CD4-positive, CD25-positive, alpha-beta regulatory T cell (primary cell): ENCODE data around the gene ARID1B. TPM values are rescaled to one million over a fixed set of nuclear protein-coding genes. Genes with fewer than 3 reads are reported as not detected.

Experiments
- ATAC-seq, 2 donors: fragments of 150-1000 bp; cut with Tn5 transposase; one replicate each; pipeline ENCODE4 v1.10.0; 2021; ENCODE audit warnings: low read depth in 2 of 2, moderate number of reproducible peaks in 2 of 2, moderate library complexity in 1 of 2
- DNase-seq, 3 donors: peaks; one replicate each; pipeline versions ENCODE4 v3.0.0 to v3.0.0-alpha.2; 2012 to 2022; ENCODE audit warnings: mixed read lengths in 1 of 3
- H3K27ac ChIP-seq: one replicate; pipeline ENCODE4 v1.7.0; 2013; ENCODE audit warnings: mild to moderate bottlenecking, low read length; ENCODE audit not compliant: insufficient read depth, poor library complexity, severe bottlenecking
- H3K27me3 ChIP-seq: one replicate; pipeline ENCODE4 v1.7.0; 2013; ENCODE audit warnings: low read length; ENCODE audit not compliant: control insufficient read depth, insufficient read depth
- H3K36me3 ChIP-seq: one replicate; pipeline ENCODE4 v1.7.0; 2013; ENCODE audit warnings: mild to moderate bottlenecking, low read length, moderate library complexity; ENCODE audit not compliant: control insufficient read depth, insufficient read depth
- H3K4me1 ChIP-seq: 2 replicates; pipeline ENCODE4 v1.7.0; 2013; ENCODE audit warnings: mild to moderate bottlenecking, low read length; ENCODE audit not compliant: insufficient read depth, control insufficient read depth, poor library complexity, severe bottlenecking
- H3K4me3 ChIP-seq: one replicate; pipeline ENCODE4 v1.7.0; 2013; ENCODE audit warnings: low read depth, mild to moderate bottlenecking, low read length, moderate library complexity
- H3K9me3 ChIP-seq, 2 experiments: 1 replicate in 1 of 2; 2 replicates in 1 of 2; pipeline ENCODE4 v1.7.0; 2013; ENCODE audit warnings: low read length in 2 of 2, mild to moderate bottlenecking in 1 of 2, moderate library complexity in 1 of 2; ENCODE audit not compliant: control insufficient read depth in 2 of 2
- H3K27ac Mint-ChIP-seq, 3 donors: one replicate each; pipeline ENCODE4 v1.8.0; 2020 to 2022; ENCODE audit warnings: mild to moderate bottlenecking in 3 of 3, mixed read lengths in 3 of 3, moderate library complexity in 2 of 3
- H3K27me3 Mint-ChIP-seq: one replicate; pipeline ENCODE4 v1.8.0; 2022; ENCODE audit warnings: mild to moderate bottlenecking, mixed read lengths
- H3K36me3 Mint-ChIP-seq: one replicate; pipeline ENCODE4 v1.8.0; 2020; ENCODE audit warnings: mixed read lengths
- H3K4me1 Mint-ChIP-seq, 4 donors: one replicate each; pipeline ENCODE4 v1.8.0; 2020 to 2022; ENCODE audit warnings: mixed read lengths in 4 of 4, mild to moderate bottlenecking in 1 of 4
- H3K4me3 Mint-ChIP-seq, 4 donors: one replicate each; pipeline ENCODE4 v1.8.0; 2020 to 2022; ENCODE audit warnings: mild to moderate bottlenecking in 4 of 4, mixed read lengths in 4 of 4, moderate library complexity in 3 of 4
- H3K9me3 Mint-ChIP-seq, 7 donors: one replicate each; pipeline ENCODE4 v1.8.0; 2020 to 2022; ENCODE audit warnings: mixed read lengths in 7 of 7, mild to moderate bottlenecking in 3 of 7, moderate library complexity in 2 of 7
- polyA plus RNA-seq, 4 donors: library from polyadenylated mRNA; unstranded; fragments of 300-500 nt; fragmentation: Illumina TruSeq; gene quantifications; one replicate each; pipeline ENCODE4 v1.2.3, GENCODE V29; 2021
- total RNA-seq: library from RNA; stranded (reverse); gene quantifications from one replicate; pipeline ENCODE4 v1.2.3, GENCODE V29; 2022

The ARID1B gene
- total and polyA plus RNA-seq, 5 donors from 2014 or later = 9.8 to 186 (median 12.4) TPM

- Histone ChIP-seq H3K27me3 (no peaks in the 10 kb centered on the region), H3K27ac (no peak overlapping the region), H3K9me3 (no peaks in the 10 kb centered on the region), H3K36me3 (no peaks in the 10 kb centered on the region), H3K4me1 (peaks cover 7% of the 10 kb centered on the region), H3K4me3 (no peak overlapping the region)
- Mint-ChIP-seq H3K4me3 (peak overlapping the region in 2 of 4 donors; percentile 20 to 52), H3K27ac (peak overlapping the region in 2 of 3 donors; percentile 3 to 26), H3K9me3 (no peaks in the 10 kb centered on the region), H3K4me1 (peaks cover 35 to 79% (median 47%) of the 10 kb centered on the region in 4 donors), H3K36me3 (peaks cover 17% of the 10 kb centered on the region), H3K27me3 (no peaks in the 10 kb centered on the region)
- DNase-seq (peak in 1 of 3 donors; percentile 19), ATAC-seq (no peak)
These were observed 148.8 kb downstream of the ARID1B start for GRCh38 chr6:156925718-156926607.

GRCh38 chr6:156928126-156928525 is 150.9 kb downstream of the ARID1B start:
- H3K4me1 ChIP-seq = peaks cover 18% of the 10 kb centered on the region
- peak overlapping the region in 2 of 3 donors; percentile 25 to 81 for H3K27ac Mint-ChIP-seq
- H3K27ac ChIP-seq = no peak overlapping the region
- H3K27me3 Mint-ChIP-seq = no peaks in the 10 kb centered on the region
- ATAC-seq = no peak
- H3K9me3 ChIP-seq = no peaks in the 10 kb centered on the region
- peaks cover 17% of the 10 kb centered on the region for H3K36me3 Mint-ChIP-seq
- no peaks in the 10 kb centered on the region for H3K27me3 ChIP-seq
- no peaks in the 10 kb centered on the region for H3K36me3 ChIP-seq
- no peak overlapping the region for H3K4me3 ChIP-seq
- no peaks in the 10 kb centered on the region for H3K9me3 Mint-ChIP-seq
- H3K4me1 Mint-ChIP-seq = peaks cover 39 to 84% (median 45%) of the 10 kb centered on the region in 4 donors
- DNase-seq = no peak
- H3K4me3 Mint-ChIP-seq = no peak overlapping the region

GRCh38 chr6:156928972-156929371 is 151.8 kb downstream of the ARID1B start:
- no peak overlapping the region for H3K27ac Mint-ChIP-seq
- H3K4me3 Mint-ChIP-seq = no peak overlapping the region
- H3K36me3 Mint-ChIP-seq = peaks cover 17% of the 10 kb centered on the region

GRCh38 chr6:156931283-156931682 is 154.1 kb downstream of the ARID1B start:
- no peak overlapping the region for H3K4me3 ChIP-seq
- Mint-ChIP-seq H3K4me1 (peaks cover 39 to 83% (median 44%) of the 10 kb centered on the region in 4 donors), H3K27ac (no peak overlapping the region), H3K9me3 (no peaks in the 10 kb centered on the region), H3K4me3 (no peak overlapping the region), H3K27me3 (no peaks in the 10 kb centered on the region), H3K36me3 (peaks cover 21% of the 10 kb centered on the region)
- peaks cover 3% of the 10 kb centered on the region for H3K36me3 ChIP-seq
- DNase-seq (no peak), ATAC-seq (no peak)
- no peak overlapping the region for H3K27ac ChIP-seq
- no peaks in the 10 kb centered on the region for H3K27me3 ChIP-seq
- H3K4me1 ChIP-seq = peaks cover 11% of the 10 kb centered on the region
- H3K9me3 ChIP-seq = no peaks in the 10 kb centered on the region

More at GRCh38 chr6:156928972-156929371, 151.8 kb downstream of the ARID1B start:
- Mint-ChIP-seq H3K9me3 (no peaks in the 10 kb centered on the region), H3K4me1 (peaks cover 43 to 89% (median 48%) of the 10 kb centered on the region in 4 donors), H3K27me3 (no peaks in the 10 kb centered on the region)
- H3K4me3 ChIP-seq = no peak overlapping the region
- H3K36me3 ChIP-seq = no peaks in the 10 kb centered on the region
- peaks cover 18% of the 10 kb centered on the region for H3K4me1 ChIP-seq
- ATAC-seq (no peak), DNase-seq (no peak)
- no peak overlapping the region for H3K27ac ChIP-seq
- no peaks in the 10 kb centered on the region for H3K9me3 ChIP-seq
- H3K27me3 ChIP-seq = no peaks in the 10 kb centered on the region

GRCh38 chr6:156933201-156934068 is 156.3 kb downstream of the ARID1B start:
- Mint-ChIP-seq H3K4me1 (peaks cover 44 to 83% (median 49%) of the 10 kb centered on the region in 4 donors), H3K36me3 (peaks cover 19% of the 10 kb centered on the region), H3K9me3 (no peaks in the 10 kb centered on the region), H3K27me3 (no peaks in the 10 kb centered on the region), H3K4me3 (no peak overlapping the region), H3K27ac (peak overlapping the region in 2 of 3 donors; percentile 12 to 37)
- Histone ChIP-seq H3K27ac (no peak overlapping the region), H3K4me1 (peaks cover 11% of the 10 kb centered on the region), H3K4me3 (no peak overlapping the region), H3K27me3 (no peaks in the 10 kb centered on the region), H3K9me3 (no peaks in the 10 kb centered on the region), H3K36me3 (peaks cover 3% of the 10 kb centered on the region)
- no peak for ATAC-seq
- DNase-seq = no peak

- Mint-ChIP-seq H3K4me1 (peaks cover 47 to 84% (median 54%) of the 10 kb centered on the region in 4 donors), H3K27me3 (no peaks in the 10 kb centered on the region), H3K36me3 (peaks cover 19% of the 10 kb centered on the region), H3K27ac (no peak overlapping the region), H3K4me3 (no peak overlapping the region), H3K9me3 (no peaks in the 10 kb centered on the region)
- Histone ChIP-seq H3K4me3 (no peak overlapping the region), H3K4me1 (peaks cover 11% of the 10 kb centered on the region), H3K27me3 (no peaks in the 10 kb centered on the region), H3K36me3 (peaks cover 3% of the 10 kb centered on the region), H3K9me3 (no peaks in the 10 kb centered on the region), H3K27ac (no peak overlapping the region)
- ATAC-seq = no peak
- DNase-seq = no peak
These were observed 156.9 kb downstream of the ARID1B start for GRCh38 chr6:156934069-156934460.

GRCh38 chr6:156935000-156935399 is 157.8 kb downstream of the ARID1B start:
- Mint-ChIP-seq H3K27me3 (no peaks in the 10 kb centered on the region), H3K9me3 (no peaks in the 10 kb centered on the region), H3K4me3 (no peak overlapping the region), H3K4me1 (peaks cover 41 to 77% (median 53%) of the 10 kb centered on the region in 4 donors), H3K36me3 (peaks cover 19% of the 10 kb centered on the region), H3K27ac (peak overlapping the region in 1 of 3 donors; percentile 6)
- DNase-seq (no peak), ATAC-seq (no peak)
- no peaks in the 10 kb centered on the region for H3K9me3 ChIP-seq
- no peak overlapping the region for H3K27ac ChIP-seq
- no peaks in the 10 kb centered on the region for H3K27me3 ChIP-seq
- H3K4me1 ChIP-seq = peaks cover 11% of the 10 kb centered on the region
- peaks cover 3% of the 10 kb centered on the region for H3K36me3 ChIP-seq
- H3K4me3 ChIP-seq = no peak overlapping the region
